Fibroblast of upper back skin (primary cell): ENCODE measurements around the gene PTPRE.
"Not testable (repeated sequence)": the region's sequence is repeated elsewhere in the genome, so short reads cannot be mapped to it uniquely, and the experiment has no call there.

Source experiments
- DNase-seq: peaks from one replicate; pipeline ENCODE4 v3.0.0-alpha.2; 2013

Gene PTPRE

GRCh38 chr10:127984945-127985344, 78.0 kb downstream of the PTPRE start:
- DNase-seq: no peak

GRCh38 chr10:127986531-127987466, 79.9 kb downstream of the PTPRE start:
- DNase-seq: peak; percentile 50

DNA sequence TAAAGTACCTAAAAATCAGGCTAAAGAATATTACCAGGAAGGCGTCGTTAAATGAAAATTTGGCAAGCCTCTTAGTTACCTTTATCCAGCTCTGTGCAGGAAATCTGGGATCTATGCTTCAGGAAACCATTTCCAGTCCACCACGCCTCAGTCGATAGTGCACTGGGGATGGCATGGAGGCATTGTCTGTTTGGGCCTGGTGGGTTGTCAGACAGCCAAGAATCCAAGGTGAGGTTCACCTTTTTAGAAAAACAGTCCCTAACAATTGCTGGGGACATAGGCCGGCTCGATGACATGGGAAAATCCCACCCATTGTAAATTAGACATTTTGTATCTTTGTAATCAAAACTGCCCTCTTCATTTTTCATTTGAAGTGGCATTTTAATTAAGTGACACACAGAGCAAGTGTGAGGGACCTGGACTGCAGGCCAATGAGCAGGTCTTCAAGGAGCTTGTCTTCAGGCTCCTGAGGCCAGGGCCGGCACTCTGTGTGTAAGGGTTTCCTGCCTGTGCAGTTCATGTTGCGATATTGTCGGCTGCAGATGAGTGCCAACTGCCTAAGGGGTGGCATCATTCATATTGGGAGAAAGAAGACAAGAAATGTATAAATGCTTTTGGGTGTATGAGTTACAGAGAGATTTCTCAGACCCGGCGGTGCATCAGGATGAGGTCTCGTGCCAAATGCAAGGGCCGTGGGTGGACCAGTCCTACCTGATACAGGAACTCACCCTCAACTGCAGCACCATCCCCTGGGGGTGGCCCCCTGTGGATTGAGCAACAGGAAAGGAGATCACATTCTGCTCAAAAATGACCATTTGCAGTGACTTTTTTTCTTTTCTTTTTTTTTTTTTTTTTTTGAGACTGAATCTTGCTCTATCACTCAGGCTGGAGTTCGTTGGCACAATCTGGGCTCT, 80.8 kb downstream of the PTPRE start:
- no peak for DNase-seq

- DNase-seq: no peak
Measured at GRCh38 chr10:127989481-127990012, 82.6 kb downstream of the PTPRE start.

DNA sequence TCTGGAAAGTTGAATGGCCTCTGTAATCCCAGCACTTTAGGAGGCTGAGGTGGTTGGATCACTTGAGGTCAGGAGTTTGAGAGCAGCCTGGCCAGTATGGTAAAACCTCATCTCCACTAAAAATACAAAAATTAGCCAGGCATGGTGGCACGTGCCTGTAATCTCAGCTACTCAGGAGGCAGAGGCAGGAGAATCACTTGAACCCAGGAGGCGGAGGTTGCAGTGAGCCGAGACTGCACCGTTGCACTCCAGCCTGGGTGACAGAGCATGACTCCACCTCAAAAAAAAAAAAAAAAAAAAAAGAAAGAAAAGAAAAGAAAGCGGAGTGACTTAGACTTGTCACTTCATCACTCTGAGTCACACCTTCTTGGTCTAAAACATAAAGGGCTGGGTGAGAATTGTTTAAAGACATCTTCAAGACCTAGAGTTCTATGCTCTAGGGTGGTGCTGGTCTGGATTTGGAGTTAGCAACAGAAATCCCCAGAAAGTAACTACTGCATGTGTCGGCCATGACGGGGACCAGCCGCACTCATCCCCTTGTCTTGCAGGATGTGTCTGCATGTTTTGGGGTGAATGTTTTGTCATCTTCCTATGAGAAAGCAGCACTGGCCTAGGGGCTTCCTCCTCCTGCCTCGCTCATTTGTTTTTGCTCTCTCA, 83.4 kb downstream of the PTPRE start:
- DNase-seq: not testable (repeated sequence)

- peak; percentile 86 for DNase-seq
Measured at GRCh38 chr10:127990846-127991542, 84.1 kb downstream of the PTPRE start.

- no peak for DNase-seq
Measured at GRCh38 chr10:127991543-127992255, 84.8 kb downstream of the PTPRE start.

DNA sequence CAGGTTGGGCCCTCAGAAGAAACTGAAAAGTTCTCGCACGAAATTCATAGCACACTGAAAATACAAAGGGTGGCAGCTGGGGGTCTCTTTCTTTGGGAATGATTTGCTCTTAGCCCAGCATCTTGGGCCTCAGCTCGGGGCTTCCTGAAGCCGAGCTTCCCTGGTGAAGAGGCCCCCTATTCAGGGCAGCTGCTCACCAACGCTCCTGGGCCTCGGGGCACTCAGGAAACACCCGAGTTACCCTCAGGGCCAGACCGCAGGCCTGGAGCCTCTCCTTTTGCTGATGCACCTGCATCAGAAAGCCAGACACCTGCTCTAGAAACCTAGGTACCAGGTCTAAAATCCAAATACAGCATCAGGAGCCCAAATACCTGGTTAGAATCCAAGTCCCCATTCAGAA, 85.5 kb downstream of the PTPRE start:
- DNase-seq: no peak

DNA sequence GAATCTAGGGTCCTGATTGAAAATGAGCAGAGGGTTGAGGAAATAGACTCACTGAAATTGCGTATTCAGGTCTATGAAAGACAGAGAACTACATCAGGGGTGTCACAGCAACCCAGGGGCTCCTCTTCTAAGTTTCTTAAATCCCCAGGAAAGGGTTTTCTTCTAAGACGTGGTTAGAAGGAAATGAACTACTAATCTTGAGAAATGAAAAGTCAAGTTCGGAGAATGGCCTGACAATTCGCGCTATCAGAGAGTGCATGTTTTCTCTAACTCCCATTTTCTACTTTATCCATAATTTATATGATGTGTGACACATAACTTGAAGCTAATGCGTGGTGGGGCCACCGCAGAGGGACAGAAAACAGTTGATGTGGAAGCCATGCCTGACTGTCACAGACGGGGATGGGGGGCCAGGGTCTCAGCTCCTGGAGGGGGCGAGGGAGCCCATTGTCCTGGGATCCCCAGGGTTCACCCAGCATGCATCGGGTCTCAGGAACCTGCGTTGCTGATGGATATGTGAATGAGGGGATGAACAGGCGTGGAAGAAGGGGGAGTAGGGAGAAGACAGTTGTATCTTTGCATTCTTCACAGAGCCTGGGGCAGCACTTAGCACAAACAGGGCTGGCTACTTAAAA, 86.3 kb downstream of the PTPRE start:
- no peak for DNase-seq

DNA sequence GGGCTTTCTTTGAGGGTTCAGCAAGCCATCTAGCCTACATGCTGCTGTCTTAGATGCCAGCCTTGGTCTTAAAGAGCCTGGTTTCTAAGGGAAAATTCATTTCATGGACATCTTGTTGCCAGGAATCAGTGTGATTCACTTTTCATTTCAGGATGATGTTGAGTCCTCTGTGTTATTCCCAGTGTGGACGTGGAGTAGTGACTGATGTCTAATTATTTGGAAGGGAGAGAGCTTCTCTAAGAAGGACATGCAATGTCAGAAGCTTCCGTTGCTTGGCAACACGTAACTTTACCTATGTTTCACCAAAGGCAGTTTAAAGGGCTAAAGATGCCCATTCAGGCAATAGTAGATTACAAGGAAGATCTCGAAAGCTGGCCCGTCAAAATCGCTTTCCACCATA, 89.0 kb downstream of the PTPRE start:
- DNase-seq: no peak

DNA sequence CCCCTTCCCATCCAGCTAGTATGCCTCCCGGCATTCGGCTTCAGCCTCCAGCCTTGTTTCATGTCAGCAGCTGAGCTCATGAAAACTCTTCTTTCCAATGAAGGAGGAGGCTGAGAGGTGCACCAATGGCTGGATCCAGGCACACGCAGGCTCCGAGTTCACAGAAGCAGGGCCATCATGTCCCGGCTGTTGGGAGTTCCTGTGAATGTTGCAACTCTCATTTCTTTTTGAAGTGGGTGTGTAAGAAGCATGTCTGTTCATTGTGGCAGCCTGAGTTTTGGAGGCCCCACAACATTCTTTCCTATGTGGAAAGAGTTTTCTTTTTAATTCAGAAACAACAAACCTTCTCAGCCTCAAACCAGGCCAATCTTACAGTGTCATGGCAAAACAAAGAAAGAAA, 89.7 kb downstream of the PTPRE start:
- peak; percentile 8 for DNase-seq

GRCh38 chr10:127997271-127997670, 90.4 kb downstream of the PTPRE start:
- DNase-seq: no peak

DNA sequence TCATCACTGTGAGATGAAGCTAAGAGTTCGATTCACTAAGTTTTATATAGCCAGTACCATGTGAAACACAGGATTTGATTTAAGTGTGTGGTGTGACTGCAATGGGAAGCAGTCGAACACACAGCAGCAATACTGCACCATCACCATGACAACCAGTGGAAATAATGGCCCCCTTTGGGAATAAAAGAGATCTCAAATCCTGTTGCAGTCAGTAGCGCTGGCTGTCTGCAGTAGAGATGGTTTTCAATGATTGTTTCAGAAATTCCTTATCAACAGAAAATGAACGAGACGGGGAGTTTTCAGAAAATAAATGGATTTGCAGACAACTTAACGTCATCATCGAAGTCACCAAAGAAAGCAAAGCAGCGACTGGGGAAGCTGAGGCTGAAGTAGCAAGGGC, 91.0 kb downstream of the PTPRE start:
- no peak for DNase-seq

DNA sequence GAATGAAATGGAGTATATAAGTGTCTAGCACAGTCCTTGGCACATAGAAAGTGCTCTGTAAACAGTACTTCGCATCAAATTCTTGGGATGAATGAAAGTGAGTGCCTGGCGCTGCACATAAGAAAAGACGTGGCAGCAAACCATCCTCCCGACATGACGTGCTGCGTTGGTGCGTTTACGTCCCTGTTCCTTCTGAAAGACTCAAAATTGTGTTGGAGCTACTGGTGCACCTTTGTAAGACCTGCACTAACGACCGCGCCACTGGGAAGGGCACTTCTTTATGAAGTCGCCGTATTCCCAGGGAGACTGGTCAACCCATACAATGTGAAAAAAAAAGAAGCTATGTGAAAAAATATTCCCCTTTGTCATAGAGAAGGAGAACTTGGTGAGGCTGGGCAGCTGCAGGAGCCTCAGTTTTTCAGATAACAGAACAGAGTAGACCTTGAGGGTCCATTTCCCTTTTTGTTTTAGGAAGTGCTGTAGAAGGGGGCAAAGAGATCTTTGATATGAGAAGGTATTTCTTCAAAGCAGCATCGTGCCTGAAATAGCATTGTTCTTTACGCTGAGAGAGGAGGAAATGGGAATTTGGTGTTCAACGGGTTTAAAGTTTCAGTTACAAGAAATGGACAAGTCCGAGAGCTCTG, 91.7 kb downstream of the PTPRE start:
- no peak for DNase-seq

GRCh38 chr10:127999297-128000129, 92.6 kb downstream of the PTPRE start:
- DNase-seq: no peak

DNA sequence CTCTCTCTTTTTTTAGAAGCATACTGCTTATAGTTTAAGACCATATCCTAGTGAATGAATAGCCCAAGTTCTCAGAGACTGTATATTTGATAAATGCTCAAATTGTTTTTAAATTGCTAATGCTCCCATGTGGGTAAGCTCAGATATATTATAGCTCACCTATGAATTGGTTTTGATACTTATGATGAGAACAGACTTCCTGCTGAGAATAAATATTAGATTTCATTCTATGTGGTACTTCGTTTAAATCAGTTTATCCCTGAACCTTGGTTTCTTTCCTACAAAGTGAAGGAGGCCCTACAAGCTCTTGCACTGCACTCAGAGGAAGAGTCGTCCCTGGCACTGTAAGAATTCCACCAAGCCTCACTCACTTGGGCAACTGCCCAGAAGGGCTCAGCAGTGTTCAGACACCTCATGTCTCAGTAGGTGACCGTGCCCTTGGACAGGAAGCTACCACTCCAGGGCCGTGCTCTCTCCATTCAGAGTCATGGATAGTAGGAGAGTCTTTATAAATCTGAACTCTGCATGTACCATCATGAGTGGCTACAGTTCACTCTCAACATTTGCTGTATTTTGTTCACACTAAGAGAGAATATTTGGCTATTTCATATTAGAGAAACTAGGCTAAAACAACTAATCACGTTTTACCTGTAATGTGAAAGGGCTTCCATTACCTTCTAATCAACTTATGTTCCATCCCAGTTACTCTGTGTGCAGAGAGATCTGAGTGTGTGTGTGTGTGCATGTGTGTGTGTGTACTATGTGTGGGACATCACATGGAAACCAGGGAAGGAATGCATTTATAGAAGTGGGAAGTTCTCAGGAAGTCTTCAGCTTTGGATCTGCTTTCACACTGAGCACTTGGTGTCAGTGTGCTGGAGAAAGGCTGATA, 93.8 kb downstream of the PTPRE start:
- no peak for DNase-seq

DNA sequence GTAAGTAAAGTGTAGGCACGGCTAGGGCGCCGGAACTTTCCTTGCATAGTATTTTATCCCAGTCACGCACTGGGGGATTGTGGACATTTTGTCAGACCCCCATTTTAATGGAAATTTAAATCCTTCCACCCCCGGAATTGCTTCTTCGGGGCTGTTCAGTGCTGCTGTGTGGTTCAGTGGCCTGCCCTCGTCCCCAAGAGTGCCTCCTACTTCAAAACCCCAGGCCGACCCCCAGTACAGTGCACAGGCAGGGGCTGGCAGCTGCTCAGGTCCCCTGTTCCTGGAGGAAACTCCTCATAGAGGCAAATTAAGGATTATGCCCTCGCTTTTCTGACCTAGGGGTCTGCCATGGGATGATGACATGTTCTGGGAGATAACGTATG, 94.5 kb downstream of the PTPRE start:
- DNase-seq: no peak

DNA sequence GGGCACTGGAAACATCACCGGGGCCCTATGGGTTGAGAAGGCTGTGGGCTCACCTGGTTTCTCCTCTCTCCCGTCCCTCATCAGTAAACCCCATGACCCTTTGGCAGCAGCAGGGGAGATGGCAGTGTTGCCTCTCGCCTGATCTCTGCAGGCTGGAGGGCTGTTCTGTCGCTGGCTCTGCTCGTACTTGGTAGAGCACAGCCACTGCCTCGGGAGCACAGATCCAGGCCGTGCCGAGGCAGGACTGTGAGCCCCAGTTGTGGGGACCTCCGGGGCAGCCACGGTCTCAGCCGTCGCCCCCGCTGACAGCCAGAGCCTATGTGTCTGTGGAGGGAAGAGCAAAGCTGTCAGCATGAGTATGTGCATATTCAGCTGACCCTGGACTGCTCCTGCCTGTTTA, 94.9 kb downstream of the PTPRE start:
- DNase-seq: no peak

DNA sequence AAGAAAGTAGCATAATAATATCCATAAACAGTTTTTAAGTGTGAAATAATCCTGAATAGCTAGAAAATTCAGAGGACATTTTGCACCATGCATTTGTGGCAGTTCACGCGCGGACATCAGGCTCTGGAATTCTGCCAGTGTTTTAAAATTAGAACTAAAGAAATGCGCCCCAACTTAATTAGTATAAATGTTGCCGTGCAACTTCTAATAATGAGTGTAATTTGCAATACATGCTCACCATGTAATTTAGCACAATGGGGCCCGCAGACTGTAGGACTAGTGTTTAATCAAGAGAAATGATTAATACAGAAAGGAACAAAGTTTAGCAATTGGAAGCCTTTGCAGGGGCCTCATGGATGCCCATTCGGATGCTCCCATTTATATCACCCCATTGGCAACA, 96.6 kb downstream of the PTPRE start:
- DNase-seq: no peak
